Measurements from ENCODE around the gene DUSP10. TPM values are rescaled to one million over a fixed set of nuclear protein-coding genes. Genes with fewer than 3 reads are reported as not detected.

DUSP10 gene
- total RNA-seq, 1 experiment from 2014 or later = 1.7 TPM

DNA sequence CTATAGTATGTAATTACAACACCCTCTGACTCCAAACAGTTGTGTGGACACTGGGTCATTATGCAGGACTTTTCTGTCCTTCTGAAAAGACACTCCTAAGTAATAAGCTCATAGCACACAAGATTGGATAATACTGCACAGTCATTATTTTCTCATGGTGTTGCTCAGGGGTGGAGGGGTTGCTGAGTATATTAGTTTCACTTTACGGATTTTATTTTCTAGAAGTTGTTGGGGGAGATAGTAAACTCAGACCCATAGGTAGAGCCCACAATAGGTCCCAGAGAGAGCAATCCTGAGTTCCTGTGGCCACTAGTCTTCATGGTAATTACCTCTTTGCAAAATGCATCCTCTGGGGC lies 53.4 kb downstream of the DUSP10 start:
- Histone ChIP-seq H3K4me3 (replicated peaks in 1 of 2; ENCODE audit: low read depth in 1 of 2, low read length in 2 of 2) (no peak overlapping the region), H2AFZ (ENCODE audit: low read depth, low read length, poor library complexity, severe bottlenecking) (no peak overlapping the region), H3K4me1 (ENCODE audit: control insufficient read depth in 1 of 2, insufficient read depth in 2 of 2, low read length in 2 of 2) (no peaks in the 10 kb centered on the region), H3K4me2 (ENCODE audit: low read length) (no peak overlapping the region), H3K9me3 (ENCODE audit: control insufficient read depth in 1 of 2, insufficient read depth in 1 of 2, low read depth in 1 of 2, low read length in 2 of 2) (no peaks in the 10 kb centered on the region), H3K79me2 (ENCODE audit: insufficient read depth, low read length) (no peaks in the 10 kb centered on the region), H4K20me1 (ENCODE audit: insufficient read depth) (no peaks in the 10 kb centered on the region), H3K9me2 (ENCODE audit: insufficient read depth) (no peaks in the 10 kb centered on the region), H3K27me3 (ENCODE audit: insufficient read depth, low read length) (no peaks in the 10 kb centered on the region), H3K9ac (ENCODE audit: low read length) (no peak overlapping the region), H3K36me3 (ENCODE audit: control insufficient read depth in 1 of 2, insufficient read depth in 2 of 2, low read length in 2 of 2) (no peaks in the 10 kb centered on the region), H3K27ac (ENCODE audit: low read depth, low read length) (no peak overlapping the region)
- CTCF ChIA-PET = no interaction called here
- BruUV-seq (replicated peaks) = no TSS peak
- DNase-seq (ENCODE audit: low read depth, low spot score) = no peak
- ATAC-seq = no peak
- RAD21 ChIA-PET (ENCODE audit: low non-redundant PET in 1 of 2, low total read pairs in 2 of 2, uncharacterized antibody in 2 of 2, unreplicated experiment in 2 of 2) = no interaction called here
- intact Hi-C loops (cut with micrococcal nuclease) = no loop called here
- TF ChIP-seq JUND (IDR thresholded peaks at IDR 0.05) (no peak), EZH2 (IDR thresholded peaks at IDR 0.05) (no peak), FOSL1 (IDR thresholded peaks at IDR 0.05; ENCODE audit: low read depth) (no peak), ZNF274 (IDR thresholded peaks at IDR 0.05; ENCODE audit: low read depth, low read length) (no peak), CBX3 (IDR thresholded peaks at IDR 0.05; ENCODE audit: low read depth) (no peak), TCF7L2 (IDR thresholded peaks at IDR 0.05; ENCODE audit: borderline replicate concordance, extremely low read depth, insufficient read depth, insufficient read length) (no peak), RAD21 (IDR thresholded peaks at IDR 0.05; ENCODE audit: low read depth) (no peak), CTCF (IDR thresholded peaks at IDR 0.05 in 2 of 3, conservative IDR thresholded peaks at IDR 0.05 in 1 of 3; ENCODE audit: borderline replicate concordance in 1 of 3, insufficient read depth in 1 of 3, low read depth in 2 of 3, low read length in 2 of 3) (no peak), ATF3 (IDR thresholded peaks at IDR 0.05) (no peak), MAX (IDR thresholded peaks at IDR 0.05) (no peak), POLR2A (IDR thresholded peaks at IDR 0.05; ENCODE audit: borderline replicate concordance, extremely low read depth, insufficient read depth, insufficient read length) (no peak), POLR2AphosphoS5 (IDR thresholded peaks at IDR 0.05; ENCODE audit: low read depth, low read length) (no peak), YY1 (IDR thresholded peaks at IDR 0.05; ENCODE audit: extremely low read depth, insufficient replicate concordance, low read depth, low read length) (no peak), REST (IDR thresholded peaks at IDR 0.05; ENCODE audit: low read depth) (no peak)
- TF ChIP-seq, protein P1, sequence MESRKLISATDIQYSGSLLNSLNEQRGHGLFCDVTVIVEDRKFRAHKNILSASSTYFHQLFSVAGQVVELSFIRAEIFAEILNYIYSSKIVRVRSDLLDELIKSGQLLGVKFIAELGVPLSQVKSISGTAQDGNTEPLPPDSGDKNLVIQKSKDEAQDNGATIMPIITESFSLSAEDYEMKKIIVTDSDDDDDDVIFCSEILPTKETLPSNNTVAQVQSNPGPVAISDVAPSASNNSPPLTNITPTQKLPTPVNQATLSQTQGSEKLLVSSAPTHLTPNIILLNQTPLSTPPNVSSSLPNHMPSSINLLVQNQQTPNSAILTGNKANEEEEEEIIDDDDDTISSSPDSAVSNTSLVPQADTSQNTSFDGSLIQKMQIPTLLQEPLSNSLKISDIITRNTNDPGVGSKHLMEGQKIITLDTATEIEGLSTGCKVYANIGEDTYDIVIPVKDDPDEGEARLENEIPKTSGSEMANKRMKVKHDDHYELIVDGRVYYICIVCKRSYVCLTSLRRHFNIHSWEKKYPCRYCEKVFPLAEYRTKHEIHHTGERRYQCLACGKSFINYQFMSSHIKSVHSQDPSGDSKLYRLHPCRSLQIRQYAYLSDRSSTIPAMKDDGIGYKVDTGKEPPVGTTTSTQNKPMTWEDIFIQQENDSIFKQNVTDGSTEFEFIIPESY (IDR thresholded peaks at IDR 0.05; ENCODE audit: extremely low read depth, insufficient replicate concordance, low read length) = no peak
- POLR2A ChIA-PET = no interaction called here

All from HCT116 (cell line).